Hepatocyte (in vitro differentiated cells): ENCODE data around the gene ZNF101. TPM values are rescaled to one million over a fixed set of nuclear protein-coding genes. Genes with fewer than 3 reads are reported as not detected.

Source experiments
- DNase-seq: peaks from one replicate; pipeline ENCODE4 v3.0.0-alpha.2; 2016; ENCODE audit warnings: low spot score
- H2AFZ ChIP-seq: fragments of 200-600 bp; sonication (generic); 2 replicates; pipeline ENCODE4 v1.6.0; 2016; ENCODE audit warnings: antibody characterized with exemption, mild to moderate bottlenecking
- H3K27ac ChIP-seq: fragments of 200-600 bp; sonication (generic); 2 replicates; pipeline ENCODE4 v1.5.1; 2016; ENCODE audit warnings: mild to moderate bottlenecking
- H3K27me3 ChIP-seq: fragments of 200-600 bp; sonication (generic); 2 replicates; pipeline ENCODE4 v1.6.1; 2016
- H3K36me3 ChIP-seq: fragments of 200-600 bp; sonication (generic); replicated peaks from 2 replicates; pipeline ENCODE4 v1.5.1; 2016; ENCODE audit warnings: low read depth; ENCODE audit not compliant: insufficient read depth
- H3K4me1 ChIP-seq: fragments of 200-600 bp; sonication (generic); 2 replicates; pipeline ENCODE4 v1.5.1; 2016; ENCODE audit warnings: mild to moderate bottlenecking, moderate library complexity; ENCODE audit not compliant: insufficient read depth
- H3K4me2 ChIP-seq: fragments of 200-600 bp; sonication (generic); 2 replicates; pipeline ENCODE4 v1.6.0; 2016
- H3K4me3 ChIP-seq: fragments of 200-600 bp; sonication (generic); 2 replicates; pipeline ENCODE4 v1.5.1; 2016; ENCODE audit warnings: mild to moderate bottlenecking
- H3K79me2 ChIP-seq: fragments of 200-600 bp; sonication (generic); 2 replicates; pipeline ENCODE4 v1.6.0; 2017; ENCODE audit warnings: mild to moderate bottlenecking
- H3K9me2 ChIP-seq: fragments of 200-600 bp; sonication (generic); replicated peaks from 2 replicates; pipeline ENCODE4 v1.6.0; 2017; ENCODE audit warnings: mild to moderate bottlenecking; ENCODE audit not compliant: insufficient read depth
- H3K9me3 ChIP-seq: fragments of 200-600 bp; sonication (generic); 2 replicates; pipeline ENCODE4 v1.5.1; 2016; ENCODE audit warnings: low read depth, mild to moderate bottlenecking
- H4K20me1 ChIP-seq: fragments of 200-600 bp; sonication (generic); 2 replicates; pipeline ENCODE4 v1.6.0; 2016; ENCODE audit warnings: mild to moderate bottlenecking; ENCODE audit not compliant: insufficient read depth, poor library complexity, severe bottlenecking
- CTCF ChIP-seq: fragments of 200-600 bp; sonication (generic); IDR thresholded peaks from 2 replicates; pipeline ENCODE4 v1.5.1; 2016; ENCODE audit warnings: antibody characterized with exemption, mild to moderate bottlenecking; ENCODE audit not compliant: poor library complexity
- EZH2 ChIP-seq: fragments of 200-600 bp; sonication (generic); IDR thresholded peaks from 2 replicates; pipeline ENCODE4 v1.6.1; 2016; ENCODE audit warnings: antibody characterized with exemption, mild to moderate bottlenecking, borderline replicate concordance
- EZH2phosphoT487 ChIP-seq: fragments of 200-600 bp; sonication (generic); IDR thresholded peaks from one replicate; pipeline ENCODE4 v1.6.1; 2018; ENCODE audit warnings: antibody characterized with exemption, mild to moderate bottlenecking, low read depth, moderate library complexity; ENCODE audit not compliant: unreplicated experiment, severe bottlenecking
- WGBS: methylation state at CpG from one replicate; pipeline ENCODE4 v1.1.6; 2016; ENCODE audit warnings: low lambda C conversion rate; ENCODE audit errors: missing lambda C conversion rate; 5-methylcytosine and 5-hydroxymethylcytosine counted together
- polyA plus RNA-seq: library from polyadenylated mRNA; unstranded; fragments of >200 nt; fragmentation: Nextera tagmentation; extraction: Ambion mirVana; gene quantifications from 2 replicates; pipeline ENCODE4 v1.2.1, GENCODE V29; 2016
- total RNA-seq: library from RNA; depleted of rRNA; stranded (reverse); fragments of >200 nt; gene quantifications from 2 replicates; pipeline ENCODE4 v1.2.3, GENCODE V29; 2014

The ZNF101 gene
- total and polyA plus RNA-seq, 2 experiments from 2014 or later, result 3.6 to 5.9 TPM

GRCh38 chr19:19711306-19711933 lies 42.8 kb downstream of the ZNF101 start:
- Histone ChIP-seq H3K9me3 (peaks cover 77% of the 10 kb centered on the region), H3K4me2 (no peak overlapping the region), H3K9me2 (no peaks in the 10 kb centered on the region), H3K4me3 (no peak overlapping the region), H2AFZ (no peak overlapping the region), H4K20me1 (no peaks in the 10 kb centered on the region), H3K27me3 (no peaks in the 10 kb centered on the region), H3K4me1 (no peaks in the 10 kb centered on the region), H3K79me2 (peaks cover 11% of the 10 kb centered on the region), H3K27ac (no peak overlapping the region), H3K36me3 (peaks cover 41% of the 10 kb centered on the region)
- TF ChIP-seq CTCF, result no peak
- TF ChIP-seq EZH2phosphoT487, result no peak
- 98% methylated on average over 14 of the region's 14 CpGs for WGBS
- DNase-seq, result no peak

- 98% methylated on average over 10 of the region's 10 CpGs for WGBS
- H2AFZ ChIP-seq, result no peak overlapping the region
- no peak overlapping the region for H3K4me2 ChIP-seq
- peaks cover 19% of the 10 kb centered on the region for H3K79me2 ChIP-seq
- no peak for DNase-seq
- H3K27me3 ChIP-seq, result no peaks in the 10 kb centered on the region
- peaks cover 85% of the 10 kb centered on the region for H3K9me3 ChIP-seq
- H3K36me3 ChIP-seq, result peaks cover 46% of the 10 kb centered on the region
- no peaks in the 10 kb centered on the region for H3K4me1 ChIP-seq
- H3K27ac ChIP-seq, result no peak overlapping the region
- no peaks in the 10 kb centered on the region for H4K20me1 ChIP-seq
- TF ChIP-seq CTCF, result no peak
- peak overlapping the region; percentile 33 for H3K4me3 ChIP-seq
- H3K9me2 ChIP-seq, result no peaks in the 10 kb centered on the region
These were observed 43.5 kb downstream of the ZNF101 start for GRCh38 chr19:19711934-19712828.

- H3K4me3 ChIP-seq, result no peak overlapping the region
- H3K4me2 ChIP-seq, result no peak overlapping the region
- peaks cover 74% of the 10 kb centered on the region for H3K79me2 ChIP-seq
- H3K27ac ChIP-seq, result no peak overlapping the region
- H3K9me2 ChIP-seq, result no peaks in the 10 kb centered on the region
- H3K9me3 ChIP-seq, result peaks cover 66% of the 10 kb centered on the region
- H2AFZ ChIP-seq, result no peak overlapping the region
- DNase-seq, result no peak
- 98% methylated on average over 2 of the region's 2 CpGs for WGBS
- no peaks in the 10 kb centered on the region for H3K27me3 ChIP-seq
- peaks cover 6% of the 10 kb centered on the region for H3K36me3 ChIP-seq
- no peaks in the 10 kb centered on the region for H3K4me1 ChIP-seq
- no peaks in the 10 kb centered on the region for H4K20me1 ChIP-seq
- TF ChIP-seq EZH2phosphoT487, result no peak
- TF ChIP-seq CTCF, result no peak
- TF ChIP-seq EZH2, result no peak
These were observed 51.2 kb downstream of the ZNF101 start for GRCh38 chr19:19719798-19720197.
